Astrocyte (in vitro differentiated cells and primary cell): Measurements from ENCODE around the gene RCN2. TPM values are rescaled to one million over a fixed set of nuclear protein-coding genes. Genes with fewer than 3 reads are reported as not detected.

Source experiments
- DNase-seq: peaks from one replicate; pipeline ENCODE4 v3.0.0-alpha.2; 2010; ENCODE audit warnings: low read depth
- FAIRE-seq: peaks from 2 replicates; lab custom pipeline; 2011; peaks lifted over from hg19 to GRCh38; lab: Jason Lieb, UNC
- H2AFZ ChIP-seq: 2 replicates; pipeline ENCODE4 v1.6.0; 2012; ENCODE audit warnings: low read depth, low read length, inconsistent platforms
- H3K27ac ChIP-seq: 2 replicates; pipeline ENCODE4 v1.5.1; 2011; ENCODE audit warnings: low read depth, low read length, inconsistent platforms
- H3K27me3 ChIP-seq: 2 replicates; pipeline ENCODE4 v1.6.0; 2011; ENCODE audit warnings: low read length, inconsistent platforms; ENCODE audit not compliant: insufficient read depth
- H3K36me3 ChIP-seq: 2 replicates; pipeline ENCODE4 v1.5.1; 2011; ENCODE audit warnings: low read length, inconsistent platforms; ENCODE audit not compliant: insufficient read depth
- H3K4me1 ChIP-seq: 2 replicates; pipeline ENCODE4 v1.5.1; 2011; ENCODE audit warnings: low read length, inconsistent platforms; ENCODE audit not compliant: insufficient read depth
- H3K4me2 ChIP-seq: 2 replicates; pipeline ENCODE4 v1.6.0; 2012; ENCODE audit warnings: low read length, inconsistent platforms
- H3K4me3 ChIP-seq: 2 replicates; pipeline ENCODE4 v1.5.1; 2011; ENCODE audit warnings: low read depth, mild to moderate bottlenecking, low read length, inconsistent platforms; ENCODE audit not compliant: insufficient read depth
- H3K79me2 ChIP-seq: 2 replicates; pipeline ENCODE4 v1.6.0; 2012; ENCODE audit warnings: mild to moderate bottlenecking, low read length, inconsistent platforms; ENCODE audit not compliant: insufficient read depth
- H3K9ac ChIP-seq: 2 replicates; pipeline ENCODE4 v1.6.0; 2012; ENCODE audit warnings: mild to moderate bottlenecking, low read length, inconsistent platforms
- H3K9me3 ChIP-seq: 2 replicates; pipeline ENCODE4 v1.5.1; 2012; ENCODE audit warnings: low read depth, mild to moderate bottlenecking, low read length, inconsistent platforms; ENCODE audit not compliant: insufficient read depth
- H4K20me1 ChIP-seq: 2 replicates; pipeline ENCODE4 v1.6.0; 2012; ENCODE audit warnings: low read length, inconsistent platforms; ENCODE audit not compliant: insufficient read depth
- H3K27ac Mint-ChIP-seq: one replicate; pipeline ENCODE4 v1.8.0; 2021; ENCODE audit warnings: mild to moderate bottlenecking, mixed read lengths; ENCODE audit not compliant: unreplicated experiment
- H3K27me3 Mint-ChIP-seq: one replicate; pipeline ENCODE4 v1.8.0; 2021; ENCODE audit warnings: low read depth, mixed read lengths; ENCODE audit not compliant: unreplicated experiment
- H3K36me3 Mint-ChIP-seq: one replicate; pipeline ENCODE4 v1.8.0; 2021; ENCODE audit warnings: low read depth, mixed read lengths; ENCODE audit not compliant: unreplicated experiment
- H3K4me1 Mint-ChIP-seq: one replicate; pipeline ENCODE4 v1.8.0; 2021; ENCODE audit warnings: low read depth, mixed read lengths; ENCODE audit not compliant: unreplicated experiment
- H3K4me3 Mint-ChIP-seq: one replicate; pipeline ENCODE4 v1.8.0; 2021; ENCODE audit warnings: mild to moderate bottlenecking, moderate library complexity, mixed read lengths; ENCODE audit not compliant: unreplicated experiment
- H3K9me3 Mint-ChIP-seq: one replicate; pipeline ENCODE4 v1.8.0; 2021; ENCODE audit warnings: mild to moderate bottlenecking, mixed read lengths; ENCODE audit not compliant: unreplicated experiment
- CTCF ChIP-seq: IDR thresholded peaks from 2 replicates; pipeline ENCODE4 v1.5.1; 2011; ENCODE audit warnings: low read depth, mild to moderate bottlenecking, inconsistent platforms, low read length, moderate library complexity; ENCODE audit not compliant: insufficient read depth
- EZH2 ChIP-seq: IDR thresholded peaks from 2 replicates; pipeline ENCODE4 v1.6.1; 2012; ENCODE audit warnings: mild to moderate bottlenecking, low read length, inconsistent platforms; ENCODE audit not compliant: insufficient read depth
- total RNA-seq: library from RNA; stranded (reverse); gene quantifications from 2 replicates; pipeline ENCODE4 v1.2.1, GENCODE V29; 2021

Gene RCN2
- total RNA-seq, 1 donor from 2014 or later = 80.2 TPM

GRCh38 chr15:76996526-76997401 lies 65.2 kb downstream of the RCN2 start:
- Histone ChIP-seq H3K79me2 (no peaks in the 10 kb centered on the region), H3K4me2 (no peak overlapping the region), H3K9me3 (no peaks in the 10 kb centered on the region), H4K20me1 (no peaks in the 10 kb centered on the region), H2AFZ (no peak overlapping the region), H3K36me3 (no peaks in the 10 kb centered on the region), H3K27ac (no peak overlapping the region), H3K4me1 (peaks cover 5% of the 10 kb centered on the region), H3K27me3 (no peaks in the 10 kb centered on the region), H3K9ac (no peak overlapping the region), H3K4me3 (no peak overlapping the region)
- H3K4me3 Mint-ChIP-seq = no peak overlapping the region
- FAIRE-seq (no peak), DNase-seq (peak; percentile 11)
- no peak for TF ChIP-seq EZH2
- no peak for TF ChIP-seq CTCF
- no peaks in the 10 kb centered on the region for H3K36me3 Mint-ChIP-seq
- H3K27ac Mint-ChIP-seq = no peak overlapping the region
- H3K9me3 Mint-ChIP-seq = no peaks in the 10 kb centered on the region
- H3K4me1 Mint-ChIP-seq = peaks cover 2% of the 10 kb centered on the region
- peaks cover 31% of the 10 kb centered on the region for H3K27me3 Mint-ChIP-seq

GRCh38 chr15:76998663-76999285 lies 67.2 kb downstream of the RCN2 start:
- TF ChIP-seq EZH2 = no peak
- no peak for TF ChIP-seq CTCF
- Histone ChIP-seq H4K20me1 (no peaks in the 10 kb centered on the region), H3K27ac (no peak overlapping the region), H3K36me3 (no peaks in the 10 kb centered on the region), H3K4me2 (no peak overlapping the region), H3K4me3 (no peak overlapping the region), H3K79me2 (no peaks in the 10 kb centered on the region), H2AFZ (no peak overlapping the region), H3K27me3 (no peaks in the 10 kb centered on the region), H3K9ac (no peak overlapping the region), H3K4me1 (peaks cover 5% of the 10 kb centered on the region), H3K9me3 (no peaks in the 10 kb centered on the region)
- DNase-seq (no peak), FAIRE-seq (no peak)
- no peak overlapping the region for H3K4me3 Mint-ChIP-seq
- H3K4me1 Mint-ChIP-seq = peaks cover 2% of the 10 kb centered on the region
- peaks cover 19% of the 10 kb centered on the region for H3K27me3 Mint-ChIP-seq
- H3K9me3 Mint-ChIP-seq = no peaks in the 10 kb centered on the region
- no peaks in the 10 kb centered on the region for H3K36me3 Mint-ChIP-seq
- no peak overlapping the region for H3K27ac Mint-ChIP-seq
